GM18868 (cell line): Measurements from ENCODE around the gene MED31.
"Not testable (repeated sequence)": the region's sequence is repeated elsewhere in the genome, so short reads cannot be mapped to it uniquely, and the experiment has no call there.

Experiments
- ATAC-seq: cut with Tn5 transposase; IDR thresholded peaks from one replicate; pipeline ENCODE4 v1.9.1; 2021; ENCODE audit warnings: mild to moderate bottlenecking, moderate library complexity; ENCODE audit not compliant: unreplicated experiment

Gene MED31

GRCh38 chr17:6632530-6632929, 18.9 kb downstream of the MED31 start:
- no peak for ATAC-seq

DNA sequence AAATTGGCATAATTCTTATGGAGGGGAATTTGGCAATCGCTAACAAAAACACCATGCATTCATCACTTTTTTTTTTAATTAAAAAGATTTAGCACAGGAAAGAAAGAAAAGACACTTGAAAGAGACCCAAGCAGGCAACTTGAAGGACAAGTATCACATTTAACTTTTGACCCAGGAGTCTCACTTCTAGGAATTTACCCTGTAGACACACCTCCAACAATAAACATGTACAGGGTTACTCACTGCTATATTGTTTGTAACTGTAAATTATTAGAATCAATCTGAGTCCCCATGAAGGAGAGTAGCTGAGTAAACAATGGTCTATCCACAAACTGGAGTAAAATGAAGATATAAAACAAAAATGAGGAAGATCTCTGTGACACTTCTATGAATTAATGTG, 21.0 kb downstream of the MED31 start:
- ATAC-seq = no peak

DNA sequence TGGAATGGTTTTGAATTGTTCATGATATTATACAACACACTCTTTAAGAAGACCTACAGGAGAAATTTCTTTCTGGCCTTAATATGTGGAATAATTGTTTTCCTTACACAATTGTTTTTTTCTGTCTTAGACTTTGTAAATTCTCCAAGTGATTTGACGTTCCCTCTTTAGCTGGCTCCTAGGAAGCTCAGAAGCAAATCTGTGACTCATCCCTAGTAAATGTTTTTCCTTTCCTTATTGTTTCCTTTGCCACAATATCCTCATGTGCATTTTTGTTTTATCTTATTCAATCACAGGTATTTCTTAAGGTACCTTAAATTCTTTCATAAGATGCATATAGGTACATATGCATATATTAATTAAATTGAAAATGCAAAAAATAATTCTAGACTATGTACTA, 24.4 kb downstream of the MED31 start:
- ATAC-seq = no peak

DNA sequence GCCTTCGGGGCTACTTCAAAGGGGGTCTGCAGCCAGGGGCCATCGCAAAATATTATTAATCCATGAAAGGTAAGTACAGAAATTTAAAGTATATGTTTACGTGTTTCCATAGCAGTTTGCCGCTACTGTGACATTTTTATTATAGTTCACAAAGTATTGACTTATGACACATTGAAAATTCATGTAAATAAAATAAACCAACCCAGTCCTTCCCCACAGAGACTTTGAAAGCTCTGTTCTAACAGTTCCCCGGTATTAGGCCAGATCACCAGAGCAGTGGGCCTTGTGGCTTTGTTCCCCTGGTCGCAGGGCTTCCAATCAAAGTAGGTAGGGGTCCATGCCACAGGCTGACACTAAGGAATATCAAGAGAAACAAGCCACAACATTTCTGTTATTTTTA, 24.8 kb downstream of the MED31 start:
- no peak for ATAC-seq

DNA sequence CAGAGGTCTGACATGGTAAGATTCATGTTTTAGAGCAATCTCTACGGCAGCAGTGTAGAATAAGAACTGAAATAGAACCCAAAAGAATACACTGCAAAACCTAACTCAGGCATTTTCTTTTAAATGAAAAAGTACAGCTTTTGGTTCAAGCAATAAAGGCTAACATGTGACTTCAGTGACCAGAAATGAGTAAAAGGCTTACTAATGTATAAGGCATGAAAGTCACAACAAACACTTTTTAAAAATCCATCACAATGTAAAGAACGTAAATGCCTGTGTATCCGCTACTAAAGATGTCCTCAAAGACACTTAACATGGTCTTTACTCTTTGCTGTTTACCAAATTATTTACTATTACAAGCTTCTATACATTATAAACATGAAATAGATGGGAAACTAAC, 27.5 kb downstream of the MED31 start:
- ATAC-seq = no peak

- ATAC-seq = no peak
These were observed 40.2 kb downstream of the MED31 start for GRCh38 chr17:6611231-6611630.

GRCh38 chr17:6610011-6610410, 41.4 kb downstream of the MED31 start:
- ATAC-seq = no peak

- ATAC-seq = no peak
These were observed 43.1 kb downstream of the MED31 start for GRCh38 chr17:6608321-6608720.

DNA sequence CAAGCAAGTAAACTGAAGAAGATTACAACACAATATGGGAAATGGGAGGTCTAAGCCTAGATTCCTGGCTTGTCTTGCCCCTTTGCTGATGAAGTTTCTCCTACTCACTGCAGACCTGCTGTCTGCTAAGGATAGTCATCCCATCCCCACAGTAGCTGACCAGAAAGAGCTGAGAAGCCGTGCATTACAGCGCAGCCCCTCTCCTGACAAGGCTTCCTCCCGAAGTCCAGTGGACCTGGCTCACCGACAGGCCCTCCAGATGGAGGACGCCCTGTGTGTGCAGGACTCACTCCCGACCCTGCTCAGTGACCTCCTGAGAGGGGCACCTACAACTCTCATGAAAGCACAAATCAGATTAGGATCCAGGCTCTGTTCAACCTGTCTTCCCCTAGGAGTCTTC, 46.3 kb downstream of the MED31 start:
- ATAC-seq = no peak

- ATAC-seq = no peak
These were observed 47.6 kb downstream of the MED31 start for GRCh38 chr17:6603744-6604325.

- no peak for ATAC-seq
These were observed 49.3 kb downstream of the MED31 start for GRCh38 chr17:6602141-6602540.

GRCh38 chr17:6599364-6599763, 52.0 kb downstream of the MED31 start:
- no peak for ATAC-seq

DNA sequence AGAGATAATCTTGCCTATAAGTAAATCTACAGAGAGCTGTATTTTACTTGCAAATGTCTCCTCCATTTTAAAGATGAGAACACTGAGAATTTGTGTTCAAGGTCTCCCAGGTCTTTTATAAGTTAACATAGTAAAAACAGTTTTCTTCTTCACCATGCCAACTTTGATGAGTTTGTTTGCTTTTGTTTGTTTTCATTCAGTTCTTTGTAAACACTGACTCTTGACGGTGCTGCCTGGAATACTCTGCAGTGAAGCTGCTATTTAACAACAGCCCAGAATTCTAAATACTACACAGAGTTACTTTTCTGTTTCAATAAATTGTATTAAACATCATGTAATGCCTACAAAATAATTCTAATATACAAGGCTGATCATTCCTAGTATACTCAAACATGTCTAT, 53.7 kb downstream of the MED31 start:
- ATAC-seq = no peak

GRCh38 chr17:6596941-6597340, 54.5 kb downstream of the MED31 start:
- ATAC-seq = no peak

DNA sequence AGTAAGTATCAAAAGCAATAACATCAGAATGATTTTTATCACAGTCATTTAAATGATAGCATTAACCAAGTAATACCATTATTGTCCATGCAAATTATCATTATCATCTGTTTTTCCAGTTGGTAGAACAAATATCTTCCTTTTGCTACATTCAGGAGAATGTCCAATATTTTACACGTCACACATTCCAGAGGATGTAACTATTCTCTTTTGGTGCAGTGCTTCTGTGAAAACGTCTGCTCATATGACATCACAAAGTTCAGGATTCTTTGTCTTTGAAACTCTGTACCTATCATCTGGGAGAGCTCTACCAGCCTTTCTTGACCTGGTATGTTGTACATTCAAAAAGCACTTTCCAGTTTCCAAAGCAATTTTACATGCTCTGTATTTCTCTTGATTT, 54.9 kb downstream of the MED31 start:
- ATAC-seq = no peak

DNA sequence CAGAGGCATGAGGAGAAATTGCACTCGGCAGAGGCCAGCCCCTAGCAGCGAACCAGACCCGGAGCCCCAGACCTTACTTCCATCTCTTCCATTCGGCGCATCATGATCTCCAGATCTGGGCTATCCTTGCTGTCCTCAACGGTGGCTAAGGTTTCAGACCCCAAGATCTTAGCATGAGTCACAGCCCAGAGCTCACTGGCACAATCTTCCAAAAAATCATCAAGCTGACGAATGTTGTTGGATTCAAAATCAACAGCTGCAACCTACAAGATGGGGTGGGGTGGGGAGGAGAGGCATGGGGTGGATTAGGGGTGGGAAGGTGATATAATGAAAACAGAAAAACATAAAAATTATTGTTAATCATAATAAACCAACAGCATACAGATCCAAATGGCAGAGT, 55.3 kb downstream of the MED31 start:
- ATAC-seq = no peak

DNA sequence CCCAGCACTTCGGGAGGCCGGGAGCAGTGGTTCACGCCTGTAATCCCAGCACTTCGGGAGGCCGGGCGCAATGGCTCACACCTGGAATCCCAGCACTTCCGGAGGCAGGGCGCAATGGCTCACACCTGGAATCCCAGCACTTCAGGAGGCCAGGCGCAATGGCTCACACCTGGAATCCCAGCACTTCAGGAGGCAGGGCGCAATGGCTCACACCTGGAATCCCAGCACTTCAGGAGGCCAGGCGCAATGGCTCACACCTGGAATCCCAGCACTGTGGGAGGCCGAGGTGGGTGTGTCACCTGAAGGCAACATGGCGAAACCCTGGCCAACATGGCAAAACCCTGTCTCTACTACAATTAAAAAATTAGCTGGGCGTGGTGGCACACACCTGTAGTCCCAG, 58.0 kb downstream of the MED31 start:
- ATAC-seq = not testable (repeated sequence)
